GM18861 (cell line): Measurements from ENCODE around the gene C9orf57.
"Not testable (repeated sequence)": the region's sequence is repeated elsewhere in the genome, so short reads cannot be mapped to it uniquely, and the experiment has no call there.

ENCODE experiments used
- ATAC-seq: cut with Tn5 transposase; IDR thresholded peaks from one replicate; pipeline ENCODE4 v1.9.1; 2021; ENCODE audit not compliant: unreplicated experiment

C9orf57 gene, protein sequence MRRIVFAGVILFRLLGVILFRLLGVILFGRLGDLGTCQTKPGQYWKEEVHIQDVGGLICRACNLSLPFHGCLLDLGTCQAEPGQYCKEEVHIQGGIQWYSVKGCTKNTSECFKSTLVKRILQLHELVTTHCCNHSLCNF

DNA sequence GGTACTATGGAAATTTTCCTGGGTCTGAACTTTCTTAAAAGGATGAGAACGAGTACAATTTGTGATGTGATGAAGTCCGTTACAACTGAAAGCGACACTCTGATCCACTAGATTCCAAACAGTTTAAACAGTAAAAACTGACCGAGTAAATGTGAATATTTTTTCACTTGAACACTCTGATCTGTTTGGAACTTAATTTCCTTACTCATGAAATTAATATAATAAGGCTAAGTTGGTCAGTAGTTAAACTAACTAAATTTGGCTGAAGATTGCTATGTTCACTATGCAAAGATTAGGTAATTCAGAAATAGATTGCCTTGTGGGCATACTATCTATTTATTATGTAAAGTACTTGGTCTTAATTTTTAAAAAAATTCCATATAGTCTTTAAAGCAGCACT, at the start of gene C9orf57:
C9orf57 (minus strand) TSS at position 101 of the 400 bp plus-strand sequence. CDS start 1,282 bp downstream, outside the sequence.
- no peak for ATAC-seq

DNA sequence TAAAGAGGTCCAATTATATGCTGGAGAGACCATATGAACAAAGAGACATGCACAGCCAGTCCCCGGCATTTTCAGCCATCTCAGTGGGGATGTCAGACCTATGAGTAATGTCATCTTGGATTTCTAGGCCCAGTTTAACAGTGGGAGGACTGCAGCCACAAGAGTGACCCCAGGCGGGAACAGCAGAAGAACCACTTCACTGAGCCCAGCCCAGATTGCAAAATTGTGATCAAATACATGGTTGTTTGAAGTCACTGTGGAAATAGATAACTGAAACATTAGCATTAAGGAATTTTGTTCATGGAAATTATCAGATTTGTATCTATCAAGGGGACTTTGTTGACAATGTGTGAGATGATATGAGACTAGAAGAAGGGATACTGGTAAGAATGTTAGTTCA, 42.1 kb upstream of the C9orf57 start:
- no peak for ATAC-seq

DNA sequence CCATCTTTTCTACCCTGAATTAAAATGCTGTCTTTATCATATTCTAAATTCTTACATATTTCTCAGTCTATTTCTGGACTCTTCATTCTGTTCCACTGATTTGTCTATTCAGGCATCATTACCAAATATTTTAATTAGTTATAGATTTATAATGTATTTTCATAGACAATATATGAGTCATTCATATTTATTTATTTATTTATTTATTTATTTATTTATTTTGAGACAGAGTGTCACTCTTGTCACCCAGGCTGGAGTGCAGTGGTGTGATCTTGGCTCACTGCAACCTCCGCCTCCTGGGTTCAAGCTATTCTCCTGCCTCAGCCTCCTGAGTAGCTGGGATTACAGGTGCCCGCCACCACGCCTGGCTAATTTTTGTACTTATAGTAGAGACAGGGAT, 35.1 kb upstream of the C9orf57 start:
- ATAC-seq: not testable (repeated sequence)

DNA sequence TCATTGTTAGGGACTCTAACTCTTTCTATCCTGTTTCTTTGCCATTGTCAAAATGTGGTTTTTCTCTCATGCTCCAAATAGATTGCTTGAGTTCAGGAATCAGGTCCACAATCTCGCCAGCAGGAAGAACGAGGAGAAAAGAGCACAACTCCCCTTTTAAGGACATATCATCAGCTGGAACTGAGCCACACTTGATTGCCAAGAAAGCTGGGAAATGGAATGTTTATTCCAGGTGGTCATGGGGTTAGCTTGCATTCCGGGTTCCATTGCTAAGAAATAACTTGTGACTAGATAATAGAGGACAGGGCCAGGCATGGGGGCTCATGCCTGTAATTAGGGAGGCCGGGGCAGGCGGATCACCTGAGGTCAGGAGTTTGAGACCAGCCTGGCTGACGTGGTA, 32.4 kb upstream of the C9orf57 start:
- ATAC-seq: no peak

DNA sequence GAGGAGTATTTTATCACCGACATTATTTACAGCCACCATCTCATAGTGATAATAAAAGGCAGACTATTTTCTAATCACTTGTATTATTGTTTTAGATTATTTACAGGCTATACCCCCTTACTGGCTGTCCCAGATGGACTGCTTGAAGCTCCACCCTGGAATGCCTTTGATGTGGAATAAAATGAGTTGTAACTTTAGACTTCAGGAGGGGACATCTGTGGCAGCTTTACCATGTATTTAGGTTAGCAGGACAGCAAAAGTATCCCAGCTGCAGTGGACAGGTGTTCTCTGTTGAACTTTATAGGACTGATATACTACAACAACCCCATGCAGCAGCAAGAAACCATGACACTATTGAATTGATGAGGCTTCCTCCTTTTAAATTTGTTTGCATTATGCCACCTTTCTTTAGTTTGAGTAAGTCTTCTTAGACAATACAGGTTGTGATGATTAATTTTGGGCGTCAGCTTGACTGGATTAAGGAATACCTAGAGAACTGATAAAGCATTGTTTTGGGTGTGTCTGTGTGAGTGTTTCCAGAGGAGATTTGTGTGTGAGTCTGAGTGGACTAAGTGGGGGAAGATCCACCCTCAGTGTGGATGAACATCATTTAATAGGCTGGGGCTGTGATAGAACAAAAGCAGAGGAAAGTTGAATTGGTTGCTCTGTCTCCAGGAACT, 29.2 kb upstream of the C9orf57 start:
- ATAC-seq: no peak

DNA sequence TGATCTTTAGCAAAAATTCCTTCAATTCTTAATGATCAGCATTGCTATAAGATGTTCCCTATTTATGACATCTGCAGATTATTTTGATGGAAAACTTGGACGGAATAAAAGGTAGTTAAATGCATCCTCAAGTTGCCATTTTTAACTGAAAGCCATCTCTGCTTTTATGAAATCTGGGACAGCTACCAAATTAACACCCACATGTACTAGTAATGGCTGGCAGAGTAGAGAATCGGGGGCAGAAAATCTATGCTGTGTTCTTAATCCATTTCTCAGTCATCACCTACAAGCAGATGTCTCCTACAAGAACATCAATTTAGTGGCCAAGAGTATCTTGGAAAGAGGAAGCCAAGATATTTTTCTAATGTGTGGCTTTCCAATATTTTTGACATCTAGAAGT, 22.1 kb upstream of the C9orf57 start:
- ATAC-seq: no peak

DNA sequence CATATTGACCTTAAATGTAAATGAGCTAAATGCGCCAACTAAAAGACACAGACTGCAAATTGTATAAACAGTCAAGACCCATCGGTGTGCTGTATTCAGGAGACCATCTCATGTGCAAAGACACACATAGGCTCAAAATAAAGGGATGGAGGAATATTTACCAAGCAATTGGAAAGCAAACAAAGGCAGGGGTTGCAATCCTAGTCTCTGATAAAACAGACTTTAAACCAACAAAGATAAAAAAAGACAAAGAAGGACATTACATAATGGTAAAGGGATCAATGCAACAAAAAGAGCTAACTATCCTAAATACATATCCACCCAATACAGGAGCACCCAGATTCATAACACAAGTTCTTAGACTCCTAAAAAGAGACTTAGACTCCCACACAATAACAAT, 14.3 kb upstream of the C9orf57 start:
- not testable (repeated sequence) for ATAC-seq

DNA sequence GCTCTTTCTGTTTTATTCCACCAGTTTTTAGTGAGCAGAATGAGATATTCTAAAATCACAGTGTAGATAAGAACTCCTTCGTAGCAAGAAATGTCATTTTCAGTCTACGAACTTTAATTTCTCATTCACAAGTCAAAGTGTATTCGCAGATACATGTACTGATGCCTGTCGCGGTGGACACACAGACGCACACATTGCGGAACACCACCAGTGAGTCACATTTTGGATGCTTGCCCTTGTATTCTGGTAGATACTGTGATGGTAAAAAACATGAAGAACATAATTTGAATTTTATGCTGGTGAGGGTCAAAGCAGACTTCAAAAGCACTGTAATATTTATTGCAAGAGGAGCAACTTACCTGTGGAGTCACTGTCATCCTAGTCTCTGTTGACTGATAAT, 4.7 kb upstream of the C9orf57 start:
- ATAC-seq: no peak

DNA sequence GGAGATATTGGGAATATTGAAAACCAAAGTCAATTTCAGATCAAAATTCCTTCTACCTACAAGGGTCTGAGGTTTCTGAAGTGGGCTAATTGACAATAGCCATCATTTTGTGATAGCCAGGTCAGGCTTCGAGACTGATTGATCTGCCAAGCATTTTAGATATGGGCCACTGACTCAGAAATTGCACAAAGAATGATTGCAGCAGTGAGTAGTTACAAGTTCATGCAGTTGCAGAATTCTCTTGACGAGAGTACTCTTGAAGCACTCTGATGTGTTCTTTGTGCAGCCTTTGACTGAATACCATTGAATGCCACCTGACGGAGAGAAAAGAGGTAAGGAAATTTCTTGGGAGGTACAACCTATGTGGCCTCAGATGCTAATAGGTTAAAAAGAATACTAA, 8.3 kb downstream of the C9orf57 start:
- no peak for ATAC-seq

DNA sequence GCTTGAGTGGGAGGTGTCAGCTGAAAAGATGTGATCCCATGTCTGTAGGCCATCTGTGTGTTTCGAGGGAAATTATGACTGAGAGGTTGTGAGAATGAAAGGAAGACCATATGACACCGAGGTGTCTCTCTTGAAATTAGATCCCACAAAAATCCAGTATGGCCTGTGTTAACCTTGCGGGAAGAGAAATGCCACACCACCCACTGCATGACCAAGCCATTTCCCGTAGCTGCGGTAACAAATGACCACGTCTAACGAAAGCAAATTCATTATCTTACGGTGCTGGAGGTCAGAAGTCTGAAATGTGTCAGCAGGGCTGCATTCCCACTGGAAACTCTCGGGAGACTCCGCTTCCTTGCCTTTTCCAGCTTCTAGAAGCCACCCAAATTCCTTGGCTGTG, 11.6 kb downstream of the C9orf57 start:
- ATAC-seq: no peak

DNA sequence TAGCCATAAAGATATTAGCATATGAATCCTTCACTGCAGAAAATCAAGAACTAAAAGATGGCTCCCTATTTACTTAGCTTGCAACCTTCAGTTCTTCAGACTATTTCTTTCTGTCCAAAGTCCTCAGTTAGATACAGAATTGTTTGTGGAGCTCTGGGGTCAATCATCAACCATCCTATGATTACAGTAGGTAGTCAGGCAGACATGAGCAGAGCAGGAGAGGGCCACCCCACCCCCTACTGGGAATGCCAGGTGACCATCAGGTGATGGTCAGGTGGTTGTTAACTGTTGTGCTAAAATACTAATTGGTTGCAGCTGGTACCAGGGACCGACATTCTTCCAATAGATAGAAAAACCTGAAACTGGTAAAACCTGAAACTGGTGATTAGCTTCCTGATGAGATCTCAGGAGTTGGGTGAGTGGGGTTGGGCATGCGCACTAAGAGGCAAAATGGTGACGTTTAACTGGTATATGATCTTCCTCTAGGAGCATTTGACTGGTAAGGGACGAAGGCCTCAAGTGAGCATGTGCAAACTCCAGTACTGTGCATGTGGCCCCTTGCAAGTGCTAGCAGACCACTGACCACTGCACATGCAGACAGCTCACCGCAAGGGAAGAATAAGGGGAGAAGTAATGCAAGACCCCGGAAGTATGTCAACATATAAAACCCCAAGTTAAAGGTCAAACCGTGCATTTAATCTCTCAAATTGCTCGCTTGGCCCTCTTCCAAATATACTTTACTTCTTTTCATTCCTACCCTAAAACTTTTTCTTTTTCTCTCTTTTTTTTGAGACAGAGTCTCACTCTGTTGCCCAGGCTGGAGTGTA, 13.6 kb downstream of the C9orf57 start:
- ATAC-seq: no peak

DNA sequence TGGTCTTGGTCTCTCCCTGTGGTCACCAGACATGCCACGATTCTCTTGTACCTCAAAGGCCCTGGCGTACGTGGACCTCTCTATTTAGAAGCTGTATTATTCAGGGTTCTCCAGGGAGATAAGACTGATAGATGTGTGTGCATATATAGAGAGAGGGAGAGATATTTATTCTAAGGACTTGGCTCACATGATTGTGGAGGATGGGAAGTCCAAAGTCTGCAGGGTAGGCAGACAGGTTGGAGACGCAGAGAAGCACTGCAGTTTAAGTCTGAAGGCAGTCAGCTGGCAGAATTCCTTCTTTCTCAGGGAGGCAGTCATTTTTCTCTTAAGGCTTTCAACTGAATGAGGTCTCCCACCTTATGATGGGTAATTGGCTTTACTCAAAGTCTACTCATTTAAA, 16.3 kb downstream of the C9orf57 start:
- no peak for ATAC-seq

DNA sequence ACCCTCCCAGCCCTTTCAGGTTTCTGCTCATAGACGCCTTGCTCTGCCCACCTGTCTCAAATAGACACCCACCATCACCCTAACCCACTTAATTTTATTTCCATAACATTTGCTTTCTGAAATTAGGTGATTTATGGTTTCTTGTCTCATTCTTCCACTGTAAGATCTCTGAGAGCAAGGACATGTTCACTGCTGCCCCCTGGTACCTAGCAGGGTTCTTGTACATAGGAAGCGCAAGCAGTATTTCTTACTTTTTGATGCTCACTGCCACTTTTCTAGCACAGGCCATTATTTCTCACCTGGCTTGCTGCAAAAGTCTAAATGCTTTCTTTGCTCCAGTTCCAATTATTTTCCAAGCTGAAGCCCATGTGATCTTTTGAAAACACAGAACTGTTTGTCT, 16.8 kb downstream of the C9orf57 start:
- ATAC-seq: no peak

DNA sequence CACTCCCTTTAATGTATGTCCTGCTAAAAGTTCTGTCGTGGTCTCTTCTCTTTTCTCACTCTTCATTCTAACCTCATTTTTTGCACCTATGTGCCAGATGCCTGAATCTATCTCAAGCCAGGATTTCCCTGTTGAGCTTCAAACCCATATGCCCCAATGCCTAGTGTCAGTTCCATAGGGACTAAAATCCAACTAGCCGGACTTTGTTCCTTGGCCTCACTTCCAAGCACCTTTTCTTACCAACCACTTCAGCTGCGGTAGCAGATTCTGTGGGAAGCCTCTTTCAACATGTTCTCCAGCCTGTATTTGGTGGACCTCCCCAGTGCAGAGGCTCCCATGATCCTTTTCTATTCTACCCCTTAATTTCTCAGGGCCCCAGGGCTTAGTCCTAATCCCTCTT, 17.5 kb downstream of the C9orf57 start:
- ATAC-seq: no peak

DNA sequence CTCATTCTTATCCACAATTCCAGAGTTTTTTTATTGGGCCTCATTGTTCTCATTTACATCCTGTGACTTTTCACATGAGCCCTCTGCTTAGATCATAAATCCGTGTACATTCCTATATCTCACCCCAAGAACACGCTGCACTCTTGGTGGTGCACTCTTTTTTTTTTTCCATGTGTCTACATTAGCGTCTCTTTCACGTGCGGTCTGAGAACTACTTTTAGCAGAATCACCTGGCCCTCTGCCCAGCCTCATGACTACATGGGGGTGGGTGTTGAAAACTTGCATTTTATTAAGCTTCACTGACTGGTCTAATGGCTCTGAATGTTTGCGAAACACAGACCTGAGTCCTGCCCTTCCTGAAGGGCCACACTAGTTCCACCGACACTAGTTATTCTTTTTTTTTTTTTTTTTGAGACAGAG, 18.6 kb downstream of the C9orf57 start:
- peak; percentile 41 for ATAC-seq

DNA sequence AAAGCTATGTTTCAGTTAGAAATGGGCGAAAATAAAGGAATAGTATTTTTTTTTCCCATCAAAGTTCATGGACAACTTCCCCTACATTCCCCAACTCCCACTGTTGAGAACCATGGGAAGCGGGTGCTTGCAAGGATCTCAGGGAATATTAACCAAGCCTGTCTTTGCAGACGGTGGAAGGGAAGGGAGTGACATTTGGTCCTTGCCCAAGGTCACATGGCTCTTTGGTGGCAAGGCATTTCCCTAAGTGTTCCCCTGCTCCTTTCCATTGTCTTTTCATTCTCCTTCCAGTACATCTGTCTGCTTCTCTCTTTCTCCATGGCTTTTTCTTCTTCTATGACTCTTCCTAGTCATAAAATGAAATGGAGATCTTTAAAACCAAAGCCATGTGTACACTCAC, 19.0 kb downstream of the C9orf57 start:
- ATAC-seq: no peak

DNA sequence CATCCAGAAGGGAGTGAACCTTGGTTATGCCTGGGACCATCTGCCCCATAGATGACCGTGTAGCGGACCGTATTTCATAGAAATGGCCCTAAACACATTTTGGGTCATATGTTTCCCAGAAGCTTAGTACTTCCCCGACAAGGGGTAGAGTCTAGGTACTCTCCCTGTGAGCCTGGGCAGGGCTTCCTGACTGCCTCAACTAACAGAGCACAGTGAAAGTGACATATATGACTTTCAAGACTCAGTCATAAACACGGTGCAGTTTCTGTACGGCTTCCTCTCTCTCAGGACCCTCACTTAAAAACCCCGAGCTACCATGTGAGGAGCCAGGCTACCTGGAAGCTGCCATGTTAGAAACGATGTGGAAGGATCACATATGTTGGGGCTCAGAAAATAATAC, 20.9 kb downstream of the C9orf57 start:
- ATAC-seq: no peak

DNA sequence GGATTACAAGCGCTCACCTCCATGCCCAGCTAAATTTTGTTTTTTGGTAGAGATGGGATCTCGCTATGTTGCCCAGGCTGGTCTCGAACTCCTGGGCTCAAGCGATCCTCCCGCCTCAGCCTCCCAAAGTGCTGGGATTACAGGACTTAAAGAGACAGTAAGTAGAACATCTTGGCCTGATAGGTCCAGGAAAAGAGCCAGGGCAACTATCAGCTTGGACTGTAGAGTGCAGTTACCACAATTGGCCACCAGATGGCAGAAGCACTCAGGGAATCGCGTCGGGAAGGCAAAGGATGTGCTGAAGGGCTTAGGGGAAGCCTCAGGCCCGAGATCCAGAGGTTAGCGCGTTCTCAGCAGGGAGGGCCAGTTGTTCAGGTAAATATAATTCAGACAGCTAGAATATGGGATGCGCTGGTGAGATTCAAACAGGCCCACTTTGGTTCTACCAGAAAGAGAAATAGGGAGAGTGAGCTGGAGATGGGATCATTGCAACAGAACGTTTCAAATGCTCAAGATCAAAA, 21.5 kb downstream of the C9orf57 start:
- peak; percentile 72 for ATAC-seq

DNA sequence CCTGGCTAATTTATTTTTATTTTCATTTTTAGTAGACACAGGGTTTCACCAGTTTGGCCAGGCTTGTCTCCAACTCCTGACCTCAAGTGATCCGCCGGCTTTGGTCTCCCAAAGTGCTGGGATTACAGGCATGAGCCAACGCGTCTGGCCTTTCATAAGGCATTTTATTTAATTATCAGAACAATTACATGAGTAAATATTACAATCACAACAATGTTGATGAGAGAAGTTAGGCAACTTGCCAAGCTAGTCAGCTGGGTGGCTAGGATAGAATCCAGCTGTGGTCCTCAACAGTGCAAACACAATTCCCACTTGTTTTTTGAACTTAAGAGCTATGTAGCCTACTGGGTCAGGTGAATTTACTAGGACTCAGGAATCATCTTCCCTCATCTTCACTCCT, 22.0 kb downstream of the C9orf57 start:
- no peak for ATAC-seq

DNA sequence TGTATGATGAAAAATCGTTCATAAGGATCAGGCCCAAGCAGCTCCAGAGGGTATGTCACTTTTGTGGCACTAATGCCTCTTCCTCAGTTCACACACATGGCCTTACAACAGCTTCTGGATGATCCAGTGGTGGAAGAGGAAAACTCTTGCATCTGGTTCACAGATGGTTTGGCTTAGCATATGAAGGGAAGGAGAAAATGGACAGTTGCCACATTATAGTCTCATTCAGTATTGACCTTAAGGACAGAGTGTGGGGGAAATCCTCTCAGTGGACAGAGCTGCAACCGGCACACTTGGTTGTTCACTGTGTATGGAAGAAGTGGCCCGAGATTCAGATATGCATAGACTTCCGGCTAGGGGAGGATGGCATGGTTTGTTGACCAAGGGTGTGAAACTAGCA, 22.8 kb downstream of the C9orf57 start:
- ATAC-seq: no peak

DNA sequence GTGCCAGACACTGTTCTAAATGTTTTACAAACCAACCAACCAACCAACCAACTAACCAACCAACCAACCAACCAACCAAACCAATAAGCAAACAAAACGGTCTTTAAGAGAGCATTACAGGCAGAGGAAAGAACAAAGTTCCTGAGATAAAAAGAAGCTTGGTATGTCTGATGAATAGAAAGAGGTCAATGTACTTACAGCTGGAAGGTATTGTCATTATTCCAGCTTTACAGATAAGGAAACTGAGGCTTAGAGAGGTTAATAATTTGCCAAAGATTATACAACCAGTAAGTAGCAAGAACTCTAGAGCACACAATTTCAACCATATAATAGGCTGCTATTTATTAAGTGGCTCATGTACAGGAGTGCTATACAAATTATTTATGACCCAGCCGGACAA, 29.6 kb downstream of the C9orf57 start:
- ATAC-seq: no peak

DNA sequence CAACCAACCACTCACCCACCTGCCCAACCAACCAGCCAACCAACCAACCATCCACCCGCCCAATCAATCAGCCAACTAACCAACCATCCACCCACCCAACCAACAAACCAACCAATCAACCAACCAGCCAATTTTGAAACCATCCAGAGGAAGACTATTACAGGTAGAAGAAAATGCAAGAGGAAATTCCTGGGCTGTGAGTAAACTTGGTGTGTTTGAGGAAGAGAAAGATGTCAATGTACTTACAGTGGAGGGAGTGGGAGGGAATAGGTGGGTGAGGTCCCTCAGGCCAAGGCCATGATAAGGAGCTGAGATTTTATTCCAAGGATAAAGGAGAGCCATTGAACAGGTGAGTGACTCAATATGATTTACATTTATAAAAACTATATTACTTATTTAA, 30.4 kb downstream of the C9orf57 start:
- no peak for ATAC-seq
